Astrocyte of the hippocampus (primary cell): ENCODE results near the gene TEAD4.
A peak's percentile ranks its signal among the peaks of the same experiment; 100 is the strongest.

Experiments
- DNase-seq: peaks from one replicate; pipeline ENCODE4 v3.0.0; 2011; ENCODE audit warnings: low read depth, low spot score

TEAD4 gene

DNA sequence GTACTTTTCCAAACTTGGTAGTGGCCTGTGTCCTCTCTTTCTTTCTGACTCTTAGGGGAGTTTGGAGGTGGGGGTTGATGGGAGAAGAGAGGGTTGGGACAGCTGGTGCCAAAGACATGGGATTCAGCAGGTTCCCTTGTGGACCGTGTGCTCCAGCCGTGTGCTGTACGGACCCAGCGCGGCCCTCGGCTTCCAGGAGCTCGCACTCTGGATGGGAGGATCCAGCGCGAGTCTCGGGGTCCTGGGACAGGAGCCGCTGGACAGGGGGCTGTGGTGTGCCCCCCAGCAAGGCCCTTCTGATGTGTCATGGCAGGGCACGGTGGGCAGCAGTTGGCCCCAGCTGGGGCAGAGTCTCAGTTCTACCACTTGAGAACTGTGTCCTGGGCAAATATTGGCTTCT is 73.0 kb downstream of the TEAD4 start:
- DNase-seq, result no peak

DNA sequence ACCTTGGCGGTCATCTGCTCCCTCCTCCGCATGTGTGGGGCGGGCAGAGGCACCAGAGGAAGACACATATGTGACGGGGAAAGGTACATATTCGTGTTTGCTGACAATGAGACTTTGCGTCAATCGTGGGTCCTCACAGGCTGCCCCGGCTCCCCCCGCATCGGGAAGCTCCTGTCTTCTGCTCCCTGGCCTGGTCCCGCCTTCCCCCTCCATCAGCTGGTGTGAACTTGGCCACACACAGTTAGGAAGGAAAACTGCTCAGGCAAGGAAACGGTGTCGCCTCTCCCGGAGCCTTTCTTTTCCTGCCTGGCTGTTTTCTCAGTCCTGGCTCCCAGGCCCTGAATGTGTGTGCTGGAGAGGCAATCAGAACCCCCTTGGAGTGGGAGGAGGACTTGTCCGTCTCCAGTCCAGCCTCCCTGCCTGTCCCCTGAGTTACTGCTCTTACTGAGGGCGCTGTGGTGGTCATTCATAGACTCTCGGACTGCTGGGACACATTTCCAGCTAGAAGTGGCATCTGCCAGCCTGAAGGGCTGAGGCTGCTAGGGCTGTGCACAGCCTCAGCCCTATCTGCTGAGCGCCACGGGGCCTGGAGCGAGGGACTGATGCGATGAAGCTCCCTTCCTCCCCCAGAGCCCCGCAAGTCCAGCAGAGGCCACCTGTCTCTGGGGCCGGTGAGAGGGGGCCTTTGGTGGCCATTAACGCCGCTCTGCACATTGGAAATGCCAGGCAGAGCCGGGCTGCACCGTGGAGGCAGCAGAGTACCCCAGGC is 73.8 kb downstream of the TEAD4 start:
- DNase-seq, result no peak

DNA sequence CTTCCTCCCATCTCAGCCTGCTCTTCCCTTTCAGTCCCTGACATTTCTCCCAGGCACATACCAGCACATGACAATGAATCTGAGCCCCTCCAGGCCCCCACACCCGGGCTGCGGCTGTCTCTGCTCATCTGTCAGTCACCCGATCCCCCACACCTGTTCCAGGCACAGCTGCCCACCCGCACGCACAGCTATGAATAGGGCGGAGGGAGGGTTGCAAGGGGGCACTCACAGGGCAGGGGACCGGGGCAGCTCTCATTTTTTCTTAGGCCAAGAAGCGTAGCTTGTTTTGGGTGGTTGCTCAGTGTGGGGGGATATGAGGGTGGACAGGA is 74.3 kb downstream of the TEAD4 start:
- no peak for DNase-seq

DNA sequence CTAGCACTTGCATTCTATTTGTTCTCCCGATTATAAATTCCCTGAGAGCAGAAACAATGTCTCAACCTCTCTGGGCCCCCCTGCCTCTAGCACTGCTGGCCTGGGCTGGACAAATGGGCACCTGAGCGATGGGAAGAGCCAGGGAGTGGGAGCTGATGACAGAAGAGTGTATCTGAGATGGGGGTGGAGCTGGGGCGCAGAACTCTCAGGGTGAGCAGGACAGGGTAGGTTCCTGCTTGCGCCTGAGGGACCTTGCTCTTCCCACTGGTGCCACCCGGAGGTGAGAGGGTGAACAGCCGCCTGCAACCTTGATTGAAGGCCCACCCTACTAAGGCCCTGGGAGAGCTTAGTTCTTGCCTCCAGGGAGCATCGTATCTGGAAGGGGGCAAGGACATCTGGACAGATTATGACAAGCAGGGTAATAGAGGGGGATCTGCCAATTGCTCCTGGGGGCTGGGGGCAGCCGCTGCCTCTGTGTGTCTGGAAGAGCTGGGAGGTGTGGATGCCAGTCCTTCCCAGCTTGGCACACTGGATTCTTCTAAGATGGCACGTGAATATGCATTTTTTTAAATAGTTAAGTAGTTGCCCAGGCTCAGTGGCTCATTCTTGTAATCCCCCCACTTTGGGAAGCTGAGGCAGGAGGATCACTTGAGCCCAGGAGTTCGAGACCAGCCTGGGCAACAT is 75.0 kb downstream of the TEAD4 start:
- peak; percentile 83 for DNase-seq

DNA sequence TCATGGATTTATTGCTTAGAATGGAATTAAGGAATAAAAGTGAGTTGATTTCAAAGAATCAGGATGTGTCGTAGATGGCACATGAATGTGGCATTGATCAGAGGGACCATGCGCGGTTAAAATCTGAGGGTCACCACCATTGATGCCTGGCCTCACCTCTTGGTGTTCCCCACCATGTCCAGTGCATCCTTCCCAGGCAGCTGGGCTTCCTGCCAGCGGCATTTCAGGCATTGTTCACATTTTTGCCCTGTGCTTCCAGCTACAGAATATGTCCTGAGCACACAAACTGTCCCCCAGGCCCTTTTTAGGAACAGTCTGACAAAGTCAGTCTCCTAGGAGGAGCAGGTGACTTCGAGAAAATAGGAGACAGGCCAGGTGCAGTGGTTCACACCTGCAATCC is 76.0 kb downstream of the TEAD4 start:
- peak; percentile 78 for DNase-seq

DNA sequence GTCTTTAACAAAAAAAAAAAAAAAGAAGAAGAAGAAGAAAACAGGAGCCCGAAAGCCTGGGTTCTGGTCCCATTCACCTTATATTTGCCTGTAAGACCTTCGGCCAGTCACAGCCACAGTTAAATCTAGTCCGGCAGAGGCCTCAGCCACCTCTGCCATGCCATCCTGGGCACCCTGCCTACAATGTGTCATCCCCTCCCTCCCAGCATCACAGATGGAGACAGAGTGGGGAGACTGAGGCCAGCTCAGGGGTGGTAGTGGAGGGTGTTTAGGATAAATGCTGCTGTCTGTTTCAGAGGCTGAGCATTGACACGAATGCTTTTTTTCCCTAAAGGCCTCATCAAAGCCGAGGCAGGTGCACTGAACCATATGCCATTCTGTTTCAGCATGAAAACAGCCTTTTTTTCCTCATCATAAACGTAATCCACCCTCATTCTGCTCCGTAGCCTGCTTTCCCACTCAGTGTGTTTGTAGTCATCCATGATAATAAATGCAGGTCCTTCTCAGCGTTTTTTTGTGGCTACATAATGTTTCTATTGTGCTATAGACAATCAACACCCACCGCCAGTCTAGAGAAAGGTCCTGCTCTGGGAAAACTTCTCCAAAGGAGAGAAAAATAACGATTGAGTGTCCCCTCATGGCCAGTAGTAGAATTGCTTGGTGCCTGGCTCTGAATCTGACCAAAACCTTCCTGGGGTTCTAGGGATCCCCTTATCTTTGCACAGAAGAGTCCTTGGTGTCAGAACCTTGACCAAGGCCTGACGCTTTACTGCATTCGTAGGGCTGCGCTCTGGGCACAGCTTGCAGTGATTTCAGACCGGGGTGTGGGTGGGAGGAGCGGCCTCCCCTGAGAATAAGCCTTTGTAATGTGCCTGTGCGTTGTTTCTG is 76.9 kb downstream of the TEAD4 start:
- DNase-seq, result peak; percentile 56

DNA sequence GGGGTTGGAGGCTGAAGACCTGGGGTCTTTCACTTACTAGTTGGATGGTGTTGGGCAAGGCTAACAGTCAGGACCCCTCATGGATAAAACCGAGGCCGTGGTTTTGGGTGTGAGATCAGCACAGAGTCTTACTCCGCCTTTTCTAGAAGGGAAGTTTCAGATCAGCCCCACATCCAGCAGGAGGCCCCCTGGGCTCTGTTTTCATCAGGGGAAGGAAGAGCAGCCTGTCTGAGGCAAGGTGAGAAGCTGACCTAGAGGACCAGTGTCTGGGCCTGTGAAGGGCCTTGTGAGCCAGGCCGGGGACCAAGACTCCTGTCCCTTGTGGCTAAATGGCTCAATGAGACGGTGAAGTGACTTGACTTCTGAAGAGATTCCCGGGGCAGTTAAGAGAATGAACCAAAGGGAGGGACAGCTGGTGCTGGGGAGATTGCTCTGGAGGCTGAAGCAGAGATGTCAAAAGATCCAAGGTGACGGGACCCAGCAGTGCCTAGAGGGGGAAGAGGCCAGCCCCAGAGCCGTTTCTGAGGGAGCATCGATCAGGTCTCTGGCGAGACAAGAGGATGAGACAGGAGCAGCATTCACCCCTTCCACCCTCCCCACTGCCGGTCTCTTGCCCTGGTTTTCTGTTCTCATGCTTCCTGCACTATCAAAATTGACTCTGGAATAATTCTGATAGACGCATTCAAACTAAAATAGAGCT is 77.9 kb downstream of the TEAD4 start:
- DNase-seq, result no peak

DNA sequence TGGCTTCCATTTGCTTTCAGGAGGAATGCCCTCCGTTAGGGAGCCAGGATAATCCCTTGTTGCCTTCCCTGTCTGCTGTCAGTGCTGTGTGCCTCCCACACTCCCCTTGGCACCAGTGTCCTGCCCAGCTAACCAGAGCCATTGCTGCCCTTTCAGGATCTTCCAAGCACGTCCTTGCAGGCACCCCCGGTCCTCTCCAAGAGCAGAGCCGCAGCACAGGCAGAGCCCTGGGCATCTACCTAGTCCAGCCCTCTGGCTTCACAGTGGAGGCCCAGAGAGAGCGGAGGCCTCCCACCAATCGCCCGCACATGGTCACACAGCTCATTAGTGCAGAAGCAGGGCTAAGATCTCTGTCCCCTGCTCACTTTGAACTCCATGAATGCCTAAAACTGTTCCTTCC is 79.0 kb downstream of the TEAD4 start:
- DNase-seq, result no peak

DNA sequence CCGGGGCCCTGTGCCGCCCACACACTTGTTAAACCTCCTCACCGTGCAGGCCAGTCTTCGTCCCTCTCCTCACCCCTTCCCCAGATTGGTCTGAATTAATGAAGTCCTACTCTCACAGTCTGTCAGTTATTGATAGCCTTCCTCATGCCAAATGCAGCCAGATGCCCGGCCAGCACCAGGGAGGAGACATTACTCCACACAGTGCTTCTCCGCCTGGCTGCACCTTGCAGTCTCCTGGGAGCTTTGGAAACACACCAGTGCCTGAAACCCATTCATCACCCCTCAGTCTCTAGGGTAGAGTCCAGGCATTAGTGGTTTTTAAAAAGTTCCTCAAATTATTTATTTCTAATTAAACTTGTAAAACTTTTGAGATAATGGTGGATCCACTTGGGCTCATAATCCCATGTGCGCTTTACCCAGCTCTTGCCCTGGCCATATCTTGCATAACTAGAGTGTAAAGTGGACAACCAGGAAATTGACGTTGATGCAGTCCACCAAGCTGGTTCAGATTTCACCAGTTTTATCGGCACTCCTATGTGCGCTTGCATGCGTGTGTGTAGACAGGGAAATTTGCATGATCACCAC is 79.8 kb downstream of the TEAD4 start:
- DNase-seq, result no peak

DNA sequence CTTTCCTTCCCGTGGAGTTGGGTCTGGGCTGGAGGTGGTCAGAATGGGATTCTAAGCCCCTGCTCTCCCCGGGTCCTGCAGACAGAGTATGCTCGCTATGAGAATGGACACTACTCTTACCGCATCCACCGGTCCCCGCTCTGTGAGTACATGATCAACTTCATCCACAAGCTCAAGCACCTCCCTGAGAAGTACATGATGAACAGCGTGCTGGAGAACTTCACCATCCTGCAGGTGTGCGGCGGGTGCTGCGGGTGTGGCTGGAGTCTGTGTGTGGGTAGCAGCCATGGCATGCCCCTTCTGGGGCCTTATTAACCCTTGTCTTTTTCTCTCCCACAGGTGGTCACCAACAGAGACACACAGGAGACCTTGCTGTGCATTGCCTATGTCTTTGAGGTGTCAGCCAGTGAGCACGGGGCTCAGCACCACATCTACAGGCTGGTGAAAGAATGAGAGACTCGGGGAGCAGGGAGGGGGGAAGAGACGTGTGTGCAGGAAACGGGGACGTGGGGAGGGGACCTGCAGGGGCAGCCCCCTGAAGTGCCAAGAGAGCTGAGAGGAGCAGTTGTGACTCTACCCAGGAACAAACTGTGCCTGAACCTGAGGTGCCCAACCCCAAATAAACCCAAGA is 80.9 kb downstream of the TEAD4 start:
- no peak for DNase-seq

DNA sequence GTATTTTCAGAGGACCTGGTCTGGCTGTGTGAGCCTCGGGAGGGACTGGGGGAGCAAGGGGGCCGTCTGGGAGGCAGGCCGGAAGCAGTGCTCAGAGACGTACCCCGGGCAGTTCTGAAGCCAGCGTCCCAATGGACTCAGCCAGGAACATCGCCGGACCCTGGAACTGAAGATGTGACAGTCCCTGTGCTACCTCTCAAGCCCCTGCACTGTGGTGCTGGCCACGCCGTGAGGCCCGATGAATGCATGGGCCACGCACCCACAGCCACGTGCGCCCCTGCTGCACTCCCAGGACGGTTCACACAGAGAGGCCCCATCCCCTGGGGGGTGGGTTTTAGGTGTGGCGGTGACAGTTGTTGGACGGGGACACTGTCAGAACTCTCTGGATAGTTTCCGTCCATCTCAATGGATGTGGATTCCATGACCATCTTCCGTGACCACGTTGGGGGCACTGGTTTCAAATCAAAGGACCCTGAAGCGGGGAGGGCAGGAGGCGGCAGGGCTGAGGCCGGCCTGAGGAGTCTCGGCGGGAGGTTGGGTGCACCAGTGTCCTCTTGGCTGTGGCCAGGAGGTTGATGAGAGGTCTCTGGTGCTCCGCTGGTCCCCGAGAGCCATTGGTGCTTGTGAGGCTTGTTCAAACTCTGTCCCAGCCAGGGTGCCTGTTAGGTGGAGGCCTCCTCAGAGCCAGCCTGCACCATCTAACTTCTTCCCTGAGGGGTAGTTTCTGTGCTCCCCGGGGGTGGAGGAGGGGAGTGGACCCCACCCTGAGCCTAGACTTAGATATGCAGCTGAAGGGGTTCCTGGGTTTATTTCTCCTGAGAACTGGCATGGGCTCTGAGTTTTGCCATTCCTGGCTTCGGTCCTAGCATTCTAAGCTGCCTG is 81.7 kb downstream of the TEAD4 start:
- DNase-seq, result no peak

DNA sequence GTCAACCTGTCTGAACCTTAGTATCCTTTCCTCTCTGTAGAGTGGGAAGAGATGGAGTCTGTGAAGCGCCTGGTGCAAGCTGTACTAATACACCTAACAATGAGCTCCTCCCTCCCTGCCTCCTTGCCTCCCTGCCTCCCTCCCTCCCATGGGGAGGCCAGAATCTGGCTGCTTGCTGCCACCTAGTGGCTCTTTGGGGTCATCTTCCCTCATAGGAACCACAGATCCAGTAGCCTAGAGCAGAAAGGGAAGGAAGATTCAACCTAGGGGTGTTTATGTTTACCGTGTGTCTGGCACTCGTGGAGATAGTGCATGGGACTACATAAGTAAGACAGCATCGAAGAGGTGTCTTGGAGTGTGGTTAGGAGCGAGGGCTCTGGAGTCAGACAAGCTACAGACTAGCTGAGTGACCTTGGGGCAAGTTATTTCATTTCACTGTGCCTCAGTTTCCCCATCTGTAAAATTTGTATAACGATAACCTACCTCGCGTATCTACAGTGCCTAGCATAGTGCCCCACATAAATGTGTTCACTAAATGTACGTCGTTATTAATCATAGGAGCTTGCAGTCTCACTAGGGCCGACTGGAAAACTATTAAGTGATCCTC is 82.5 kb downstream of the TEAD4 start:
- DNase-seq, result peak; percentile 87

DNA sequence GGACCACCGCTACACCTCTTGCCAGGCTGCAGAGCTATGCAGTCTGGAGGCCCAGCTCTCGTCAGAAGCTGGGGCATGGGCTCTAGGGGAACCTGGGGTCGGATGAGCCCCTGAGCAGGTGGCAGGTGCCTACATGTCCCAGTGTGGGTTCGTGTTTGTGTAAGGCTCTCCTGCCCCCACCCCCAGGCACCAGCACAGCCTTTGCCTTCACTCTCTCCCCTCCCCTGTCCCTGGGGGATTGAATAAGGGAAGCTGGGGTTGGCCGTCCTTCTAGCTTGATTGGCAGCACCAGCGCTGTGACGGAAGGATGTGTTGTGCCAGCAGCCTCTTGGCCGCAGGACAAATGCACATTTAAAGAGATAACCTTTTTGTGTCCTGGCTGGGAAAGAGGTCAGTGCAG is 83.2 kb downstream of the TEAD4 start:
- no peak for DNase-seq

DNA sequence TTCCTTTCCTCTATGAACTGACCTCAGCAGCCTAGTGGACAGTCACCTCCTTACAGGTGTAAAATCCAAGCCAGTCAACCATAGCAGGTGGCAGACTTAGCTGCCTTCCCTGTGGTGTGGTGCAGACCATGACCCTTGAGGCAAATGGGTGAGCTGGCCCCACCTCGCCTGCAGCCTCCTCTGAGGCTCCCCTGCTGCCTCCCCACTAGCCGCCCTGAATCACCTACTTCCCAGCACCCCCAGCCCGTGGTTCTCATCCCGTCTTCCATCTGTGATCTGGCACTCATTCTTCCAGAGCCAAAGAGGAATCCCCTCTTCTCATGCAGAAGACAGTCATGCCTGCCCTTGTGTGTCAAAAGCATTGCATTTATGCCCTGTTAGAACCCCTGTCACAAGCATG is 83.6 kb downstream of the TEAD4 start:
- no peak for DNase-seq

DNA sequence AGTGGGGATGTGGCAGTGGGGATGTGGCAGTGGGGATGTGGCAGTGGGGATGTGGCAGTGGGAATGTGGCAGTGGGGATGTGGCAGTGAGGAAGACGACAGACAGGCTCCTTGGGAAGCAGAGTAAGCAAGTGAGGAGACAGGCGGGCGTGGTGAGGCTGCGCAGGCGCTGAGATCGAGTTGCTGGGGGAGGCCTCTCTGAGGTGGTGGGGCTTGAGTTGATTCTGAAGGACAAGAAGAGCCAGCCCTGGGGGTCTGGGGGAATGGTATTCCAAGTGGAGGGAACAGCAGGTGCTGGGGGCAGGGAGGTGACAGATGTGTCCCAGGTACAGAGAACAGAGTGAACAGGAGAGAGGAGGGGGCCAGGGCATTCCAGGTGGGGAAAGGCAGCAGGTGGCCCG is 84.2 kb downstream of the TEAD4 start:
- DNase-seq, result no peak

DNA sequence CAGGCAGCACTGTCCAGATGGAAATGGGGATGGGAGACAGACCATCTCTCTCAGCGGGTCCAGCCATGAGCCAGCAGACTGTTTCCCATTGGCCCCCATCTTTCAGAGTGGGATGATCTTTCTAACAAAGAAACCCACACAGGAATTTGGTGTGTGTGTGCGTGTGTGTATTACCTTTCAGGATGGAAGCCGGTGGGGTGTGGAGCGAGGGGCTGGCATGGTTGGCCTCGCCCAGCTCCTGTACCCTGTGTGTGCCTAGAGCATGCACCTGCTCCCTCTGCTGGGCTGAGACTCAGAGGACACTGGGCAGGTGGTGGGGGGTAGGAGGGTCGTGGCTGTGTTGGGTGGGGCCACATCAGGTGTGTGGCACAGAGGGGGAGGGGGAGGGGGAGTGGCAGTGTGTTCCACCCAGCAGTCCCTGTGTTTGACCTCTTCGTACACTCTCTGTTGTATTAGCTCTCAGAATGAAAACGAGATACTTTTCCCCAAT is 85.0 kb downstream of the TEAD4 start:
- DNase-seq, result no peak

DNA sequence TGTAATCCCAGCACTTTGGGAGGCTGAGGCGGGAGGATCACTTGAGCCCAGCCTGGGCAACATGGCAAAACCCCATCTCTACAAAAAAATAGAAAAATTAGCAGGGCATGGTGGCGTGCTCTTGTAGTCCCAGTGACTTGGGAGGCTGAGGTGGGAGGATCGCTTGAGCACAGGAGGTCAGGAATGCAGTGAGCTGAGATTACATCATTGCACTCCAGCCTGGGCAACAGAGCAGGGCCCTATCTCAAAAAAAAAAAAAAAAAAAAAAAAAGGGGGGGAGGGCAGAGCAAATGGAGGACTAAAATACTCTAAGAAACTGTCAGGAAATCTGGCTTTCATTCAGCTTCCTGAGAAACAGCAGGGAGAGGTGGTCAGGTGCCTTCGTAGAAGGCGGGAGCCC is 86.3 kb downstream of the TEAD4 start:
- DNase-seq, result no peak

DNA sequence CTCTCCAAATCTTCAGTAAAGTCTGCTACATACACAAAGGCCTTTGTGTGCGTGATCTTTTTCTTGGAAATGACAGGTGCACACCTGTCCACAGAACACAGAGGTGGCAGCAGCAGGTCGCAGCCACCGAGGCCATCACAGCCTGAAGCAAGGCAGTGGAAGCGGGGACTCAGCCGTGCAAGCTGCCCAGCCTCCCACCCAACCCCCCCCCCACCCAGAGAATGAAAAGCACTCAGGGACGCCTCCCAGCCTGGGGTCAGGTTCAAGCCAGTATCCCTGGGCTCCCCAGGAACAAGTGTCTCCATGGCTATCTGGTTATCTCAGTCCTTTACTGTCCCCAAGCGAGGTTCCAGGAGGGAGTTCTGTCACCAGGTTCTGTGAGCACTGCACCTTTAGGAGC is 86.8 kb downstream of the TEAD4 start:
- DNase-seq, result no peak

DNA sequence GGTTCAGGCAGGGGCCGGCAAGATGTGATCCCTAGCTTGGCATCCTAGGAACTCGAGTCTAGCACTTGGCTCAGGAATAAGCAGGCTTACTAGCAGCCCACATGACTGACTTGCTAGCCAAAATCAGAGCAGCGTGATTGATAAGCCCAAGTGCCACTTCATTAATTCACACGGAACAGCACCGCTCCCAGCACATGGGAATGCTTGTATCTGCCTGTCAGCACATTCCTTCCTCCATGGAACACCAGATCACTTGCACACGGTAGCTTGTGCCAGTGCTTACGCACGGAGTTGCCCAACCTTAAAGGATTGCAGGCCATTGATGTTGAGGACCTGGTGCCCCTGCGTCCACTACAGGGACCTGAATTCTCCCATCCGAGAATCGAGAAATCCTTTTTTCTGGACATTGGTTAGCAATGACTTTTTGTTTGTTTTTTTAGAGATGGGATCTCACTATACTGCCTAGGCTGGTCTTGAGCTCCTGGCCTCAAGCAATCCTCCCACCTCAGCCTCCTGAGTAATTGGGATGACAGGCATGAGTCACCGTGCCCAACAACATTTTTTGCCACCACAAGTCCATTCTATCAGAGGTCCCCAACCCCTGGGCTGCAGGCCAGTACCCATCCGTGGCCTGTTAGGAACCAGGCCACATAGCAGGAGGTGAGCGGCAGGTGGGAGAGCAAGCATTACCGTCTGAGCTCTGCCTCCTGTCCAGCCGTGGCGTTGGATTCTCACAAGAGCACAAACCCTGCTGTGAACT is 87.4 kb downstream of the TEAD4 start:
- no peak for DNase-seq
